ENCODE data around the gene HDAC4.

DNA sequence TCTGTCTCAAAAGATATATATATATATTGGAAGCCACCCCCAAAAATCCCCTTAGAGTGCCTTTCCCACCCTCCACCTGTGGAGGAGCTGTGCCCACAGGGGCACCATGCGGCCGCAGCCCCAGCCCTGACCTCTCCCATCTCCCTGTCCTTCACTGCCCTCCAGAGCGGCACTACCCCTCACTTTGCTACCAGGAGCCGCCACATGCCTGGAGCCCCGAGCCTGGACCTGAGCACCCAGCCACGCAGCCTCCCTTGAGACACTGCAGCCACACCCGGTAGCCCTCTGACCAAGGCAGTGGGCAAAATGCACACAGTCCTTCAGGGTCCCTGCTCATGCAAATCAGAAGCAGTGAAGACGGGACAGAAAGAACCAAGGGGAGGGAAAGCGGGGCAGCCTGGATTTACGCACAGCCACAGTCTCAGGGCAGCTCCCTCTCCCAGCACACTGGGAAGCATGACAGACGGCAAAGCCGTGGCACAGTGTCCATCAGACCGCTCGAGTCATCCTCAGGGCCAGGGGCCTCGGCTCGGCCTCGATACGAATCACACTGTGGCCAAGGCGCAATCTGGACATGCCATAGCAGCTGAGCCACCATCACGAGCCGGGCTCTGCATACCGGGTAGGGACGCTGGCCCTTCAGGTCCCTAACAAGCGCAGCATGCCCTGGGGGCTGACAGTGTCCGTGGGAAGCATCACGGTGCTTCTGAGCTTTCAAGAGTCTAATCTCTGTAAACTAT is 10.1 kb downstream of the HDAC4 start:
- TF ChIP-seq, protein P1, sequence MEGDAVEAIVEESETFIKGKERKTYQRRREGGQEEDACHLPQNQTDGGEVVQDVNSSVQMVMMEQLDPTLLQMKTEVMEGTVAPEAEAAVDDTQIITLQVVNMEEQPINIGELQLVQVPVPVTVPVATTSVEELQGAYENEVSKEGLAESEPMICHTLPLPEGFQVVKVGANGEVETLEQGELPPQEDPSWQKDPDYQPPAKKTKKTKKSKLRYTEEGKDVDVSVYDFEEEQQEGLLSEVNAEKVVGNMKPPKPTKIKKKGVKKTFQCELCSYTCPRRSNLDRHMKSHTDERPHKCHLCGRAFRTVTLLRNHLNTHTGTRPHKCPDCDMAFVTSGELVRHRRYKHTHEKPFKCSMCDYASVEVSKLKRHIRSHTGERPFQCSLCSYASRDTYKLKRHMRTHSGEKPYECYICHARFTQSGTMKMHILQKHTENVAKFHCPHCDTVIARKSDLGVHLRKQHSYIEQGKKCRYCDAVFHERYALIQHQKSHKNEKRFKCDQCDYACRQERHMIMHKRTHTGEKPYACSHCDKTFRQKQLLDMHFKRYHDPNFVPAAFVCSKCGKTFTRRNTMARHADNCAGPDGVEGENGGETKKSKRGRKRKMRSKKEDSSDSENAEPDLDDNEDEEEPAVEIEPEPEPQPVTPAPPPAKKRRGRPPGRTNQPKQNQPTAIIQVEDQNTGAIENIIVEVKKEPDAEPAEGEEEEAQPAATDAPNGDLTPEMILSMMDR (IDR thresholded peaks at IDR 0.05), result no peak
- no peak for TF ChIP-seq EZH2 (IDR thresholded peaks at IDR 0.05; ENCODE audit: borderline replicate concordance, insufficient read depth, low read depth, low read length, poor library complexity, severe bottlenecking)
